H1 (cell line): Measurements from ENCODE around the gene NELL2. TPM values are rescaled to one million over a fixed set of nuclear protein-coding genes. Genes with fewer than 3 reads are reported as not detected.

Source experiments
- CTCF ChIA-PET: fragments of 300-600 bp; sonication (Branson Sonifier 250); formaldehyde crosslinking; loops from one replicate; lab custom pipeline; 2021; ENCODE audit not compliant: partially characterized antibody; lab: Charles Lee
- POLR2A ChIA-PET: fragments of 300-600 bp; sonication (Branson Sonifier 250); formaldehyde crosslinking; loops from one replicate; lab custom pipeline; 2021; ENCODE audit warnings: inconsistent platforms; ENCODE audit not compliant: partially characterized antibody; lab: Charles Lee
- DNase-seq, 2 experiments: peaks; one replicate each; pipeline versions ENCODE4 v3.0.0 to v3.0.0-alpha.2; 2010 to 2022; ENCODE audit warnings: low spot score in 2 of 2, low read depth in 1 of 2, mixed read lengths in 1 of 2
- FAIRE-seq: peaks from 2 replicates; lab custom pipeline; 2011; peaks lifted over from hg19 to GRCh38; lab: Jason Lieb, UNC
- H2AFZ ChIP-seq: 2 replicates; pipeline ENCODE4 v1.8.1; 2012; ENCODE audit warnings: low read length, inconsistent platforms
- H2AK5ac ChIP-seq: 2 replicates; pipeline ENCODE4 v1.6.1; 2013; ENCODE audit warnings: low read depth, low read length
- H2BK120ac ChIP-seq: replicated peaks from 2 replicates; pipeline ENCODE3; 2013; ENCODE audit warnings: low read depth, low read length, inconsistent platforms
- H2BK12ac ChIP-seq: 2 replicates; pipeline ENCODE4 v1.6.1; 2013; ENCODE audit warnings: low read depth, low read length
- H2BK15ac ChIP-seq: 2 replicates; pipeline ENCODE4 v1.6.1; 2013; ENCODE audit warnings: low read length
- H2BK20ac ChIP-seq: 2 replicates; pipeline ENCODE4 v1.6.1; 2013; ENCODE audit warnings: low read length
- H2BK5ac ChIP-seq: 2 replicates; pipeline ENCODE4 v1.6.1; 2013; ENCODE audit warnings: low read depth, low read length
- H3K14ac ChIP-seq: 2 replicates; pipeline ENCODE4 v1.6.1; 2013; ENCODE audit warnings: inconsistent platforms; ENCODE audit not compliant: insufficient read length
- H3K18ac ChIP-seq: 2 replicates; pipeline ENCODE4 v1.6.1; 2013; ENCODE audit warnings: low read length; ENCODE audit errors: extremely low read depth
- H3K23ac ChIP-seq: 2 replicates; pipeline ENCODE4 v1.6.1; 2013; ENCODE audit warnings: inconsistent platforms; ENCODE audit not compliant: insufficient read length
- H3K23me2 ChIP-seq: 2 replicates; pipeline ENCODE4 v1.6.1; 2013; ENCODE audit warnings: low read depth, low read length
- H3K27ac ChIP-seq: 2 replicates; pipeline ENCODE4 v1.6.1; 2011; ENCODE audit warnings: low read depth, low read length, inconsistent platforms
- H3K27me3 ChIP-seq, 4 experiments: replicated peaks in 1 of 4; 1 replicate in 1 of 4; 2 replicates in 3 of 4; pipeline versions ENCODE4 v1.6.1 to v1.8.1; 2011 to 2013; ENCODE audit warnings: low read length in 3 of 4, mild to moderate bottlenecking in 3 of 4, inconsistent platforms in 2 of 4, mixed read lengths in 2 of 4, moderate library complexity in 1 of 4; ENCODE audit not compliant: control insufficient read depth in 3 of 4, insufficient read depth in 3 of 4; ENCODE audit errors: extremely low read depth in 1 of 4
- H3K36me3 ChIP-seq, 4 experiments: 2 replicates each; pipeline versions ENCODE4 v1.6.1 to v1.8.1; 2011 to 2013; ENCODE audit warnings: mild to moderate bottlenecking in 4 of 4, low read length in 3 of 4, moderate library complexity in 2 of 4, control low read depth in 1 of 4, inconsistent platforms in 1 of 4; ENCODE audit not compliant: insufficient read depth in 4 of 4, control insufficient read depth in 2 of 4
- H3K4ac ChIP-seq: replicated peaks from 2 replicates; pipeline ENCODE3; 2013; ENCODE audit warnings: low read length, low read depth, mixed read lengths, inconsistent platforms; ENCODE audit not compliant: insufficient read length
- H3K4me1 ChIP-seq, 4 experiments: replicated peaks in 1 of 4; 1 replicate in 1 of 4; 2 replicates in 3 of 4; pipeline versions ENCODE4 v1.6.1 to v1.8.1; 2011 to 2013; ENCODE audit warnings: low read length in 3 of 4, inconsistent platforms in 2 of 4, mixed read lengths in 1 of 4; ENCODE audit not compliant: insufficient read depth in 4 of 4, control insufficient read depth in 3 of 4
- H3K4me2 ChIP-seq, 2 experiments: 2 replicates each; pipeline versions ENCODE4 v1.6.1 to v1.8.1; 2011 to 2013; ENCODE audit warnings: low read depth in 2 of 2, low read length in 2 of 2, control low read depth in 1 of 2, inconsistent platforms in 1 of 2, mild to moderate bottlenecking in 1 of 2; ENCODE audit not compliant: insufficient read depth in 1 of 2
- H3K4me3 ChIP-seq, 4 experiments: fragments of 200-600, 300-600 bp in 1 of 4; sonication (generic), shearing (Covaris generic), sonication (Bioruptor Twin) in 1 of 4; 2 replicates each; pipeline versions ENCODE4 v1.5.1 to v1.8.1; 2011 to 2016; ENCODE audit warnings: low read length in 4 of 4, low read depth in 3 of 4, control low read depth in 2 of 4, inconsistent platforms in 2 of 4, mild to moderate bottlenecking in 2 of 4, mixed read lengths in 1 of 4, moderate library complexity in 1 of 4; ENCODE audit not compliant: insufficient read depth in 2 of 4; ENCODE audit errors: extremely low read depth in 1 of 4
- H3K56ac ChIP-seq: replicated peaks from 2 replicates; pipeline ENCODE3; 2013; ENCODE audit warnings: low read depth, mild to moderate bottlenecking, mixed read lengths, low read length, inconsistent platforms; ENCODE audit not compliant: insufficient read length
- H3K79me1 ChIP-seq: 2 replicates; pipeline ENCODE4 v1.6.1; 2013; ENCODE audit warnings: low read depth, low read length, control low read depth
- H3K79me2 ChIP-seq, 2 experiments: 2 replicates each; pipeline versions ENCODE4 v1.6.1 to v1.8.1; 2012 to 2013; ENCODE audit warnings: low read length in 2 of 2, mild to moderate bottlenecking in 2 of 2, inconsistent platforms in 1 of 2; ENCODE audit not compliant: insufficient read depth in 2 of 2, control insufficient read depth in 1 of 2
- H3K9ac ChIP-seq, 4 experiments: replicated peaks in 1 of 4; 1 replicate in 1 of 4; 2 replicates in 3 of 4; pipeline versions ENCODE4 v1.6.1 to v1.8.1; 2011 to 2013; ENCODE audit warnings: low read depth in 3 of 4, low read length in 3 of 4, control low read depth in 2 of 4, mild to moderate bottlenecking in 2 of 4, moderate library complexity in 2 of 4, inconsistent platforms in 1 of 4; ENCODE audit errors: extremely low read depth in 1 of 4
- H3K9me3 ChIP-seq, 2 experiments: 2 replicates each; pipeline versions ENCODE4 v1.6.1 to v1.8.1; 2012 to 2013; ENCODE audit warnings: mild to moderate bottlenecking in 2 of 2, moderate library complexity in 2 of 2, control low read depth in 1 of 2, inconsistent platforms in 1 of 2, low read depth in 1 of 2, low read length in 1 of 2, mixed read lengths in 1 of 2; ENCODE audit not compliant: insufficient read depth in 2 of 2
- H4K20me1 ChIP-seq, 2 experiments: replicated peaks in 1 of 2; 2 replicates each; pipeline versions ENCODE3 to v1.8.1; 2011 to 2013; ENCODE audit warnings: inconsistent platforms in 2 of 2, low read length in 2 of 2, mild to moderate bottlenecking in 1 of 2; ENCODE audit not compliant: insufficient read depth in 2 of 2, control insufficient read depth in 1 of 2
- H4K5ac ChIP-seq: 2 replicates; pipeline ENCODE4 v1.6.1; 2013; ENCODE audit warnings: low read length, low read depth, mixed read lengths, inconsistent platforms; ENCODE audit not compliant: insufficient read length
- H4K8ac ChIP-seq: 2 replicates; pipeline ENCODE4 v1.8.0; 2013; ENCODE audit warnings: mild to moderate bottlenecking, moderate library complexity, low read length, inconsistent platforms; ENCODE audit not compliant: insufficient read depth; ENCODE audit errors: extremely low read depth
- H4K91ac ChIP-seq: replicated peaks from 2 replicates; pipeline ENCODE3; 2013; ENCODE audit warnings: low read length, mixed read lengths, inconsistent platforms; ENCODE audit not compliant: insufficient read length
- BRCA1 ChIP-seq: IDR thresholded peaks from 2 replicates; pipeline ENCODE4 v1.6.1; 2012; ENCODE audit warnings: low read depth, low read length, improper control_type of control experiment
- EZH2 ChIP-seq: fragments of 200-600 bp; sonication (generic); IDR thresholded peaks from 2 replicates; pipeline ENCODE4 v1.7.1; 2012; ENCODE audit warnings: low read depth, mild to moderate bottlenecking, moderate library complexity, low read length, inconsistent platforms; ENCODE audit not compliant: severe bottlenecking
- GABPA ChIP-seq: IDR thresholded peaks from 2 replicates; pipeline ENCODE4 v1.6.1; 2011; ENCODE audit warnings: mild to moderate bottlenecking, low read length, moderate library complexity, borderline replicate concordance; ENCODE audit not compliant: insufficient read depth
- MAFK ChIP-seq: IDR thresholded peaks from 2 replicates; pipeline ENCODE4 v1.6.1; 2012; ENCODE audit warnings: low read depth, mild to moderate bottlenecking, improper control_type of control experiment, low read length
- NANOG ChIP-seq: IDR thresholded peaks from 2 replicates; pipeline ENCODE4 v1.6.1; 2011; ENCODE audit warnings: low read length, low read depth, mild to moderate bottlenecking, inconsistent platforms; ENCODE audit not compliant: insufficient read depth, poor library complexity, severe bottlenecking
- NRF1 ChIP-seq: IDR thresholded peaks from 2 replicates; pipeline ENCODE4 v1.6.1; 2011; ENCODE audit warnings: mild to moderate bottlenecking, low read depth, low read length, improper control_type of control experiment
- POLR2AphosphoS5 ChIP-seq: IDR thresholded peaks from 2 replicates; pipeline ENCODE4 v1.6.1; 2011; ENCODE audit warnings: low read depth, low read length
- SIRT6 ChIP-seq: IDR thresholded peaks from one replicate; pipeline ENCODE4 v1.7.1; 2012; ENCODE audit warnings: low read length, inconsistent platforms
- SIX5 ChIP-seq: IDR thresholded peaks from 2 replicates; pipeline ENCODE4 v1.6.1; 2011; ENCODE audit warnings: mild to moderate bottlenecking, low read depth, low read length
- SP1 ChIP-seq: IDR thresholded peaks from 2 replicates; pipeline ENCODE4 v1.6.1; 2011; ENCODE audit warnings: low read depth, low read length
- TAF1 ChIP-seq: IDR thresholded peaks from 2 replicates; pipeline ENCODE4 v1.6.1; 2011; ENCODE audit warnings: mild to moderate bottlenecking, low read depth, low read length
- TCF12 ChIP-seq: IDR thresholded peaks from 2 replicates; pipeline ENCODE4 v1.6.1; 2011; ENCODE audit warnings: low read depth, mild to moderate bottlenecking, low read length
- WGBS, 2 experiments: shearing (Covaris generic) in 1 of 2; methylation state at CpG; one replicate each; pipeline versions ENCODE4 v1.1.6 to v1.1.7; 2013 to 2015; ENCODE audit warnings: low lambda C conversion rate in 2 of 2, mixed read lengths in 2 of 2, inconsistent platforms in 1 of 2, low coverage in 1 of 2, missing lambda C conversion rate in 1 of 2; ENCODE audit not compliant: insufficient replicate concordance in 2 of 2, insufficient coverage in 1 of 2, insufficient read length in 1 of 2; ENCODE audit errors: extremely low coverage in 1 of 2, missing lambda C conversion rate in 1 of 2; 5-methylcytosine and 5-hydroxymethylcytosine counted together
- polyA plus RNA-seq, 7 experiments: library from polyadenylated mRNA; depleted of rRNA in 3 of 7; stranded (reverse) in 5 of 7; unstranded in 2 of 7; fragments of >200 nt in 5 of 7; fragments of 200-250 nt in 2 of 7; gene quantifications; 1 replicate in 5 of 7; 2 replicates in 1 of 7; 4 replicates in 1 of 7; pipeline versions ENCODE4 v1.2.1 to v1.2.3, GENCODE V29; 2011 to 2013; ENCODE audit warnings: missing spikeins in 2 of 7, mixed read lengths in 2 of 7
- total RNA-seq: library from RNA; stranded (reverse); fragmentation: NEBNext Ultra II Directional; extraction: Animal tissue kit (Norgen Biotek cat#: 25700); gene quantifications from 2 replicates; pipeline ENCODE4 v1.2.1, GENCODE V29; 2021
- TF ChIP-seq, protein P1 (sequence below), 3 experiments: IDR thresholded peaks; 1 replicate in 2 of 3; 2 replicates in 1 of 3; pipeline versions ENCODE4 v1.5.1 to v1.6.1; 2011; ENCODE audit warnings: low read length in 3 of 3, mild to moderate bottlenecking in 3 of 3, inconsistent platforms in 2 of 3, low read depth in 1 of 3, moderate library complexity in 1 of 3; ENCODE audit not compliant: insufficient read depth in 1 of 3; ENCODE audit errors: control extremely low read depth in 1 of 3

The NELL2 gene
- total and polyA plus RNA-seq, 2 of the 8 experiments (the other 6 are each of a cell fraction or from before 2014, with no cell fraction given), result 54.2 to 56.8 TPM

DNA sequence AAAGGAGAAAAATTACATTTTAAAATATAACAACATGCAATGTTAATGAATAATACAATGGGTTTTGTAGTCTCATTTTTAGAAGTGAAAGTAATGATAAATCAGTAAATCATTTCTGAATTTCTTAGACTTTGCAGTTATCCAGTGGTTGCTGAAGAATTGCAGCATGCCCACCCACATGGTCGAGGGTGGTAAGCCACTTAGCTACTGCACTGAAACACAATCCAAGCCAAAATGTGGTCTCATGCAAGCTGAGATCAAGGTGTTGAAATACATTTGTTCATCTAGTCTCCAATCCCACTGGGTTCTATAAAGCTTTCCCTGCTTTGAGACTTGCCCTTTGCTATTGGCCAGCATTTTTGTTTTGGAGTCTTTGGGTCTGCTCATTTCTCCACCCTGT lies 247.9 kb downstream of the NELL2 start:
- FAIRE-seq, result no peak
- ChIA-PET POLR2A (interaction anchor here (0.6 to 0.7 kb wide), 2 partner anchors 13 to 26 kb away, joined by 3 read pairs; no protein-coding TSS in a partner anchor), CTCF (interaction anchor here (0.6 kb wide), 1 partner anchor 15 kb away, joined by 3 read pairs; no protein-coding TSS in a partner anchor)
- Histone ChIP-seq H3K4me1 (no peaks in the 10 kb centered on the region), H4K91ac (no peak overlapping the region), H3K36me3 (no peaks in the 10 kb centered on the region), H4K5ac (no peak overlapping the region), H2BK120ac (no peak overlapping the region), H2BK12ac (no peak overlapping the region), H3K9me3 (no peaks in the 10 kb centered on the region), H4K8ac (no peak overlapping the region), H4K20me1 (no peaks in the 10 kb centered on the region), H2AK5ac (no peak overlapping the region), H3K14ac (no peak overlapping the region), H3K18ac (no peak overlapping the region), H2BK15ac (no peak overlapping the region), H2BK20ac (no peak overlapping the region), H3K23ac (no peak overlapping the region), H3K79me1 (no peaks in the 10 kb centered on the region), H3K4ac (no peak overlapping the region), H3K4me2 (no peak overlapping the region), H2BK5ac (no peak overlapping the region), H3K56ac (no peak overlapping the region), H3K27ac (no peak overlapping the region), H3K9ac (no peak overlapping the region), H3K79me2 (no peaks in the 10 kb centered on the region), H3K27me3 (no peaks in the 10 kb centered on the region), H3K23me2 (no peaks in the 10 kb centered on the region), H3K4me3 (no peak overlapping the region), H2AFZ (no peak overlapping the region)
- no peak for DNase-seq
- 89% methylated on average over 1 of the region's 1 CpG; no CpG with 5 or more reads in 1 of the 2 experiments for WGBS, 2 experiments
- TF ChIP-seq TAF1, result no peak
- TF ChIP-seq GABPA, result no peak
- no peak for TF ChIP-seq EZH2
- TF ChIP-seq SIRT6, result no peak
- TF ChIP-seq MAFK, result no peak
- TF ChIP-seq TCF12, result no peak
- TF ChIP-seq SIX5, result no peak
- no peak for TF ChIP-seq SP1
- TF ChIP-seq, protein P1, sequence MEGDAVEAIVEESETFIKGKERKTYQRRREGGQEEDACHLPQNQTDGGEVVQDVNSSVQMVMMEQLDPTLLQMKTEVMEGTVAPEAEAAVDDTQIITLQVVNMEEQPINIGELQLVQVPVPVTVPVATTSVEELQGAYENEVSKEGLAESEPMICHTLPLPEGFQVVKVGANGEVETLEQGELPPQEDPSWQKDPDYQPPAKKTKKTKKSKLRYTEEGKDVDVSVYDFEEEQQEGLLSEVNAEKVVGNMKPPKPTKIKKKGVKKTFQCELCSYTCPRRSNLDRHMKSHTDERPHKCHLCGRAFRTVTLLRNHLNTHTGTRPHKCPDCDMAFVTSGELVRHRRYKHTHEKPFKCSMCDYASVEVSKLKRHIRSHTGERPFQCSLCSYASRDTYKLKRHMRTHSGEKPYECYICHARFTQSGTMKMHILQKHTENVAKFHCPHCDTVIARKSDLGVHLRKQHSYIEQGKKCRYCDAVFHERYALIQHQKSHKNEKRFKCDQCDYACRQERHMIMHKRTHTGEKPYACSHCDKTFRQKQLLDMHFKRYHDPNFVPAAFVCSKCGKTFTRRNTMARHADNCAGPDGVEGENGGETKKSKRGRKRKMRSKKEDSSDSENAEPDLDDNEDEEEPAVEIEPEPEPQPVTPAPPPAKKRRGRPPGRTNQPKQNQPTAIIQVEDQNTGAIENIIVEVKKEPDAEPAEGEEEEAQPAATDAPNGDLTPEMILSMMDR (IDR thresholded peaks at IDR 0.05; ENCODE audit: control extremely low read depth in 1 of 3, insufficient read depth in 1 of 3, low read depth in 1 of 3, low read length in 3 of 3), result no peak
- no peak for TF ChIP-seq BRCA1
- TF ChIP-seq POLR2AphosphoS5, result no peak
- TF ChIP-seq NANOG, result no peak
- TF ChIP-seq NRF1, result no peak
